Hepatocyte (in vitro differentiated cells): ENCODE data around the gene COX8C. TPM values are rescaled to one million over a fixed set of nuclear protein-coding genes. Genes with fewer than 3 reads are reported as not detected.
A peak's percentile ranks its signal among the peaks of the same experiment; 100 is the strongest.

Experiments used
- DNase-seq: peaks from one replicate; pipeline ENCODE4 v3.0.0-alpha.2; 2016; ENCODE audit warnings: low spot score
- H2AFZ ChIP-seq: fragments of 200-600 bp; sonication (generic); 2 replicates; pipeline ENCODE4 v1.6.0; 2016; ENCODE audit warnings: antibody characterized with exemption, mild to moderate bottlenecking
- H3K27ac ChIP-seq: fragments of 200-600 bp; sonication (generic); 2 replicates; pipeline ENCODE4 v1.5.1; 2016; ENCODE audit warnings: mild to moderate bottlenecking
- H3K27me3 ChIP-seq: fragments of 200-600 bp; sonication (generic); 2 replicates; pipeline ENCODE4 v1.6.1; 2016
- H3K36me3 ChIP-seq: fragments of 200-600 bp; sonication (generic); replicated peaks from 2 replicates; pipeline ENCODE4 v1.5.1; 2016; ENCODE audit warnings: low read depth; ENCODE audit not compliant: insufficient read depth
- H3K4me1 ChIP-seq: fragments of 200-600 bp; sonication (generic); 2 replicates; pipeline ENCODE4 v1.5.1; 2016; ENCODE audit warnings: mild to moderate bottlenecking, moderate library complexity; ENCODE audit not compliant: insufficient read depth
- H3K4me2 ChIP-seq: fragments of 200-600 bp; sonication (generic); 2 replicates; pipeline ENCODE4 v1.6.0; 2016
- H3K4me3 ChIP-seq: fragments of 200-600 bp; sonication (generic); 2 replicates; pipeline ENCODE4 v1.5.1; 2016; ENCODE audit warnings: mild to moderate bottlenecking
- H3K79me2 ChIP-seq: fragments of 200-600 bp; sonication (generic); 2 replicates; pipeline ENCODE4 v1.6.0; 2017; ENCODE audit warnings: mild to moderate bottlenecking
- H3K9me2 ChIP-seq: fragments of 200-600 bp; sonication (generic); replicated peaks from 2 replicates; pipeline ENCODE4 v1.6.0; 2017; ENCODE audit warnings: mild to moderate bottlenecking; ENCODE audit not compliant: insufficient read depth
- H3K9me3 ChIP-seq: fragments of 200-600 bp; sonication (generic); 2 replicates; pipeline ENCODE4 v1.5.1; 2016; ENCODE audit warnings: low read depth, mild to moderate bottlenecking
- H4K20me1 ChIP-seq: fragments of 200-600 bp; sonication (generic); 2 replicates; pipeline ENCODE4 v1.6.0; 2016; ENCODE audit warnings: mild to moderate bottlenecking; ENCODE audit not compliant: insufficient read depth, poor library complexity, severe bottlenecking
- CTCF ChIP-seq: fragments of 200-600 bp; sonication (generic); IDR thresholded peaks from 2 replicates; pipeline ENCODE4 v1.5.1; 2016; ENCODE audit warnings: antibody characterized with exemption, mild to moderate bottlenecking; ENCODE audit not compliant: poor library complexity
- EZH2 ChIP-seq: fragments of 200-600 bp; sonication (generic); IDR thresholded peaks from 2 replicates; pipeline ENCODE4 v1.6.1; 2016; ENCODE audit warnings: antibody characterized with exemption, mild to moderate bottlenecking, borderline replicate concordance
- EZH2phosphoT487 ChIP-seq: fragments of 200-600 bp; sonication (generic); IDR thresholded peaks from one replicate; pipeline ENCODE4 v1.6.1; 2018; ENCODE audit warnings: antibody characterized with exemption, mild to moderate bottlenecking, low read depth, moderate library complexity; ENCODE audit not compliant: unreplicated experiment, severe bottlenecking
- WGBS: methylation state at CpG from one replicate; pipeline ENCODE4 v1.1.6; 2016; ENCODE audit warnings: low lambda C conversion rate; ENCODE audit errors: missing lambda C conversion rate; 5-methylcytosine and 5-hydroxymethylcytosine counted together
- polyA plus RNA-seq: library from polyadenylated mRNA; unstranded; fragments of >200 nt; fragmentation: Nextera tagmentation; extraction: Ambion mirVana; gene quantifications from 2 replicates; pipeline ENCODE4 v1.2.1, GENCODE V29; 2016
- total RNA-seq: library from RNA; depleted of rRNA; stranded (reverse); fragments of >200 nt; gene quantifications from 2 replicates; pipeline ENCODE4 v1.2.3, GENCODE V29; 2014

COX8C gene
- total and polyA plus RNA-seq, 2 experiments from 2014 or later = not detected

DNA sequence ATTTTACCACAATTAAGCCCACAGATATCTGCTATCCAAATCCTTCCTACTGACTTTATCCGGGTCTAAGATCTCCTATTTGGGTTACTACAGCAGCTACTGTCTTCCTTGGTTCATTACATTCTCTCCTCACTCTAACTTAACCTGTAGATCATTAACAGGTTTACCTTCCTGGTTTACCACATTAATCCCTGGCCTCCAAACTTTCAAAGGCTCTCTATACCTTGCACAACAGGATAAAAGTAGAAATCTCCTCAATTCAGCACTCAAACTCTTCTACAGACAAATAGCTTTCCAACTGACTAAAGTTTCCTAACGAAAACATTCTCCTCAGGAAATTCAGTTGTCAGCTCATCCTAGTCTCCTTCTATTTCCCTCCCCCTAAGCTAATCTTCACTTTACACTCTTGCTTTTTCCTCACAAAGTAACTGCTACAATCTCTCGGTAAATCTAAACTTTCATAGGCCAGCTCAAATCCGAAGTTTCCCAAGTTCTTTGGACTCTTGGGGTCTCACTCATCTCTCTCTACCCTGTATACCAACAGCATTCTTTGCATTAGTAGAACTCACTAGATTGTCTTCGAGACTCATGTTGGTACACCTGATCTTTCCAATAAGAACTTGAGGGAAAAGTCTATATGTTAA, 16.9 kb upstream of the COX8C start:
- Histone ChIP-seq H4K20me1 (peaks cover 55% of the 10 kb centered on the region), H3K4me1 (peaks cover 12% of the 10 kb centered on the region), H3K9me3 (no peaks in the 10 kb centered on the region), H3K4me2 (peak overlapping the region; percentile 77), H3K36me3 (no peaks in the 10 kb centered on the region), H2AFZ (no peak overlapping the region), H3K27ac (peak overlapping the region; percentile 41), H3K9me2 (no peaks in the 10 kb centered on the region), H3K27me3 (no peaks in the 10 kb centered on the region), H3K4me3 (no peak overlapping the region), H3K79me2 (peaks cover 85% of the 10 kb centered on the region)
- WGBS = 49% methylated on average over 5 of the region's 5 CpGs
- peak; percentile 19 for DNase-seq
- TF ChIP-seq EZH2 (no peak), EZH2phosphoT487 (no peak), CTCF (no peak)

DNA sequence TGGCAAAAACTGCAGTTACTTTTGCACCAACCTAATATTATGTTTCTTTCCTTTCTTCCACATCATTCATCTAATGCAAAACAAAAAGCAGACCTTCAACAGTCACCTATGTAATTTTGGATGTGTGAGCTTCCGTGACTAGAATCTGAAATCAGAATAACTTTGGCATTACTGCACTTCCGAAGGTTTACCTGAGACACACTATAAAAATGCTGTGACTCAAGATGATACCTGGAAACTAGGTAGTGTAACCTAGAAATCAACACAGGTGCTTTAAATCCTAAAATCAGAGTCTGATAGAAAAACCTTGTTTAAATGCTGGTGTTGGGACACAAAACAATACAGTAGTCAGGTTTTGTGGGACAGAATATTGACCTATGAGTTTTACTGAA, 16.4 kb upstream of the COX8C start:
- H2AFZ ChIP-seq = no peak overlapping the region
- TF ChIP-seq EZH2phosphoT487 (no peak), CTCF (no peak), EZH2 (no peak)
- peaks cover 81% of the 10 kb centered on the region for H3K79me2 ChIP-seq
- 87% methylated on average over 2 of the region's 2 CpGs for WGBS
- peaks cover 12% of the 10 kb centered on the region for H3K4me1 ChIP-seq
- no peak overlapping the region for H3K4me3 ChIP-seq
- no peaks in the 10 kb centered on the region for H3K9me2 ChIP-seq
- H3K4me2 ChIP-seq = peak overlapping the region; percentile 77
- no peaks in the 10 kb centered on the region for H3K27me3 ChIP-seq
- peaks cover 50% of the 10 kb centered on the region for H4K20me1 ChIP-seq
- H3K27ac ChIP-seq = peak overlapping the region; percentile 41
- H3K9me3 ChIP-seq = no peaks in the 10 kb centered on the region
- no peaks in the 10 kb centered on the region for H3K36me3 ChIP-seq
- DNase-seq = no peak

DNA sequence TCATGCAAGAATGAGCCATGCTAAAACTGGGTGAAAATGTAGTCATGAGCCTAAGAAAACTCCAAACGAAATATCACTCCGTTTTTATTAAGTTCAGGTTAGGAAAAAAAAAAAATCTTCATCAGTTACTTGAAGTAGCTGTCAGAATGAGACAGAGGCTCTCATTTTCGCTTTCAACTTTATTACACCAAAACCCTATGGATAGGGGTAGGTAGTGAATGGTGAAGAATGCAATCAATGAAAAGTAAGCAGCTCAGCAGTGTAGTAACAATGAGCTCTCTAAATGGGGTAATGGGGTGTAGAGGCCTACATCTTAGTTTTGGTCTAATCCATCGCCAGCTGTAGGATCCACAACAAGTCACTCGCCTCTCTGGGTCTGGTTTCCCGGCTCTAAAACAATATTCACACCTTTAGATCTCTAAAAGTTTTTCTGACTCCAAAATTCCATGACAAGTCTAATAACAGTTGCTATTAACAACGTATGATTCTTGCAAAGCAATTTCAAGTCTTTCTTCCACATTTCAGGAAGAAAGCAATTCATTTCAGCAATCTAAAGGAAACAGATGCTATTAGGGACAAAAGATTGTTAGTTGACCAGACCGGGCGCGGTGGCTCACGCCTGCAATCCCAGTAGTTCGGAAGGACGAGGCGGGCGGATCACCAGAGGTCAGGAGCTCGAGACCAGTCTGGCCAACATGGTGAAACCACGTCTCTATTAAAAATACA, 15.8 kb upstream of the COX8C start:
- Histone ChIP-seq H3K9me2 (no peaks in the 10 kb centered on the region), H3K9me3 (no peaks in the 10 kb centered on the region), H3K27ac (peak overlapping the region; percentile 97), H3K27me3 (no peaks in the 10 kb centered on the region), H4K20me1 (peaks cover 45% of the 10 kb centered on the region), H3K4me3 (peak overlapping the region; percentile 65), H2AFZ (no peak overlapping the region), H3K79me2 (peaks cover 75% of the 10 kb centered on the region), H3K36me3 (no peaks in the 10 kb centered on the region), H3K4me2 (peak overlapping the region; percentile 77), H3K4me1 (peaks cover 12% of the 10 kb centered on the region)
- DNase-seq = no peak
- TF ChIP-seq EZH2phosphoT487 (no peak), CTCF (no peak), EZH2 (no peak)
- WGBS = 72% methylated on average over 17 of the region's 17 CpGs
